Measurements from ENCODE around the gene S1PR4.
"Not testable (repeated sequence)": the region's sequence is repeated elsewhere in the genome, so short reads cannot be mapped to it uniquely, and the experiment has no call there.

Gene S1PR4

GRCh38 chr19:3196064-3196932 lies 17.7 kb downstream of the S1PR4 start:
- DNase-seq: no peak

- no peak for DNase-seq
Measured at GRCh38 chr19:3196933-3197205, 18.3 kb downstream of the S1PR4 start.

GRCh38 chr19:3198901-3199700 lies 20.5 kb downstream of the S1PR4 start:
- no peak for DNase-seq

GRCh38 chr19:3201072-3201700 lies 22.6 kb downstream of the S1PR4 start:
- DNase-seq: no peak

- no peak for DNase-seq
Measured at GRCh38 chr19:3201911-3202310, 23.3 kb downstream of the S1PR4 start.

GRCh38 chr19:3202346-3202745 lies 23.8 kb downstream of the S1PR4 start:
- no peak for DNase-seq

- DNase-seq: not testable (repeated sequence)
Measured at GRCh38 chr19:3202895-3203294, 24.3 kb downstream of the S1PR4 start.

- DNase-seq: no peak
Measured at GRCh38 chr19:3203805-3204645, 25.5 kb downstream of the S1PR4 start.

- DNase-seq: no peak
Measured at GRCh38 chr19:3204646-3205275, 26.2 kb downstream of the S1PR4 start.

- DNase-seq: no peak
Measured at GRCh38 chr19:3206216-3206953, 27.8 kb downstream of the S1PR4 start.

GRCh38 chr19:3207461-3208242 lies 29.1 kb downstream of the S1PR4 start:
- DNase-seq: no peak

- no peak for DNase-seq
Measured at GRCh38 chr19:3208317-3209207, 30.0 kb downstream of the S1PR4 start.

GRCh38 chr19:3210347-3211017 lies 31.9 kb downstream of the S1PR4 start:
- DNase-seq: peak in 4 of 5 donors; percentile 44 to 57 (median 52)

- no peak for DNase-seq
Measured at GRCh38 chr19:3211191-3211590, 32.6 kb downstream of the S1PR4 start.

GRCh38 chr19:3213159-3213558 lies 34.6 kb downstream of the S1PR4 start:
- no peak for DNase-seq

GRCh38 chr19:3216874-3217273 lies 38.3 kb downstream of the S1PR4 start:
- no peak for DNase-seq

GRCh38 chr19:3220576-3220975 lies 42.0 kb downstream of the S1PR4 start:
- no peak for DNase-seq

- DNase-seq: not testable (repeated sequence)
Measured at GRCh38 chr19:3221576-3221975, 43.0 kb downstream of the S1PR4 start.

GRCh38 chr19:3222709-3223108 lies 44.1 kb downstream of the S1PR4 start:
- DNase-seq: no peak

Data from T-helper 1 cell (primary cell).